HG03066 (cell line): ENCODE measurements around the gene PTPRF.

ENCODE experiments used
- ATAC-seq: cut with Tn5 transposase; IDR thresholded peaks from one replicate; pipeline ENCODE4 v1.9.1; 2021; ENCODE audit warnings: low read depth; ENCODE audit not compliant: unreplicated experiment

The PTPRF gene

GRCh38 chr1:43597721-43598120 lies 67.0 kb downstream of the PTPRF start:
- no peak for ATAC-seq

DNA sequence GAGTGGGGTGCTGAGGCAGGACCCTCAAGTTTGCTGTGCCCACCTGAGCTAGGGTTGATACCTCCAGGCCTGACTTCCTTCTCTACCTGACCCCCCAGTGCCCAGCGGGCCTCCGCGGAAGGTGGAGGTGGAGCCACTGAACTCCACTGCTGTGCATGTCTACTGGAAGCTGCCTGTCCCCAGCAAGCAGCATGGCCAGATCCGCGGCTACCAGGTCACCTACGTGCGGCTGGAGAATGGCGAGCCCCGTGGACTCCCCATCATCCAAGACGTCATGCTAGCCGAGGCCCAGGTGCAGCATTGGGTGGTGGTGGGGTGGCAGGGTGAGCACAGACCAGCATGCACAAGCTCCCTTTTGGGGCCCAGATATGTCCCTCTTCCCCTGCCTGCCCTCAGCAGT lies 67.9 kb downstream of the PTPRF start:
- no peak for ATAC-seq

GRCh38 chr1:43600033-43601020 lies 69.6 kb downstream of the PTPRF start:
- no peak for ATAC-seq

GRCh38 chr1:43602990-43603389 lies 72.3 kb downstream of the PTPRF start:
- no peak for ATAC-seq

GRCh38 chr1:43604192-43604591 lies 73.5 kb downstream of the PTPRF start:
- no peak for ATAC-seq

DNA sequence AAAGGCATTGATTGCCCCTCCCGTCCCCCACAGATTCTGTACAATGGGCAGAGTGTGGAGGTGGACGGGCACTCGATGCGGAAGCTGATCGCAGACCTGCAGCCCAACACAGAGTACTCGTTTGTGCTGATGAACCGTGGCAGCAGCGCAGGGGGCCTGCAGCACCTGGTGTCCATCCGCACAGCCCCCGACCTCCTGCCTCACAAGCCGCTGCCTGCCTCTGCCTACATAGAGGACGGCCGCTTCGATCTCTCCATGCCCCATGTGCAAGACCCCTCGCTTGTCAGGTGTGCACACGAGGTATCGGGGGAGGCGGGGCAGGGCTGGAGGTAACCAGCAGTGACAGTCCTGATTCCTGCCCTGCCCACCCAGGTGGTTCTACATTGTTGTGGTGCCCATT lies 74.5 kb downstream of the PTPRF start:
- no peak for ATAC-seq

DNA sequence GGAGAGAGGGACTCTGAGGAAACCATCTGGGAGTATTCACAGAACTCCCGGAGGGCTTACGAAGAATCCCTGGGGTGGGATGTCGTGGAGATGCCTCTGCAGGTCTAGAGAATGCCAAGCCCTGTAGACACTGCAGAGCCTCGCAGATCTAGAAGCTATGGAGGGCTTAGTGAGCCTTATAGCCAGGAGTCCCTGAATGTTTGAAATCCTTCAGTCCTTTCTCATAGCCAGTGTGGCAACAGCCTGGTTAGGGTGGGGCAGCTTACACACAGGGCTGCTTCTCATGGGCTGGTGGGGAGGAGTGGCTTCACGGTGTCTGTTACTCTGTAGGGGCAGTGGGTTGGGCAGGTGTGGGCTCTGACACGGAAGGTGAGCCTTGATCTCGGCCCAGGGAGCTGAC lies 75.1 kb downstream of the PTPRF start:
- ATAC-seq, result no peak

DNA sequence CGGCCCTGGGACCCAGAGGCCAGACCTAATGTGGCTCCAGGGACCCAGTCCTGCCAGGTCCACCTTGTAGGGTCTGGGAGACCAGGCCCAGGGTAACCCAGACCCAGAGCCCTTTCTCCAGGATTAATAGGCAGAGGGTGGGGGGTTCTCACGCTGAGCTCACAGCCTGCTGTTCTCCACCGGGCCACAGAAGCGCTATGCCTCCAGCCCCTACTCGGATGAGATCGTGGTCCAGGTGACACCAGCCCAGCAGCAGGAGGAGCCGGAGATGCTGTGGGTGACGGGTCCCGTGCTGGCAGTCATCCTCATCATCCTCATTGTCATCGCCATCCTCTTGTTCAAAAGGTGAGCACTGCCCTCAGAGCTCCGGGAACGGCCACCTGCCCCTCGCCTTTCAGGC lies 75.9 kb downstream of the PTPRF start:
- no peak for ATAC-seq

DNA sequence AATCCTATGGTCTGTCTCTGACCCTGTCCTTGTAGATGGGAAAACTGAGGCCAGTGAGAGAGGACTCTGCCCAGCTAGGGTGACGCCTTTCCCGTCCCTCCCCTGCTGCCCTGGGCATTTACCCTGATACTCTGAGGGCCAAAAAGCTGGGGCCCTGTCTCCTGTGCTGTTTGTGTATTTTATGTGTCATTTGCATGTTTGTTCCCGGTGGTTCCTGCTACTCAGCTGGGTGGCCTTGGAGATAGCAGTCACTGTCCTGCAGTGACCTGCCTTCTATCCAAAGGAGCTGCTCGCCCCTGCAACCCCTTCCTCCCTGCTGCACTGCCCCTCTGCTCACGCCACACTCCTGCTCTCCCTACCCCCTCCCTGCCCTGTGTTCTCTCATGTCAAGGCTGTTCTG lies 78.1 kb downstream of the PTPRF start:
- ATAC-seq, result no peak

DNA sequence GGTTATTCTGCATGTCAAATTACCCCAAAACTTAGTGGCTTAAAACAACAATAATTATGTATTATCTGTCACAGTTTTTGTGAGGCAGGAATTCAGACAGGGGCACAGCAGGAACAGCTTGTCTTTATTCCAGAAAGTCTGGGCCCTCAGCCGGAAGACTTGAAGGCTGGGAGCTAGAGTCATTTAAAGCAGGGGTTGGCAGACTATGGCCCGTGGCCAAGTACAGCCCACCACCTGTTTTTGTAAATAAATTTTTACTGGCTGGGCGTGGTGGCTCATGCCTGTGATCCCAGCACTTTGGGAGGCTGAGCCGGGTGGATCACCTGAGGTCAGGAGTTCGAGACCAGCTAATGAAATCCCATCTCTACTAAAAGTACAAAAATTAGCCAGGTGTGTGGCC lies 79.7 kb downstream of the PTPRF start:
- ATAC-seq, result no peak

DNA sequence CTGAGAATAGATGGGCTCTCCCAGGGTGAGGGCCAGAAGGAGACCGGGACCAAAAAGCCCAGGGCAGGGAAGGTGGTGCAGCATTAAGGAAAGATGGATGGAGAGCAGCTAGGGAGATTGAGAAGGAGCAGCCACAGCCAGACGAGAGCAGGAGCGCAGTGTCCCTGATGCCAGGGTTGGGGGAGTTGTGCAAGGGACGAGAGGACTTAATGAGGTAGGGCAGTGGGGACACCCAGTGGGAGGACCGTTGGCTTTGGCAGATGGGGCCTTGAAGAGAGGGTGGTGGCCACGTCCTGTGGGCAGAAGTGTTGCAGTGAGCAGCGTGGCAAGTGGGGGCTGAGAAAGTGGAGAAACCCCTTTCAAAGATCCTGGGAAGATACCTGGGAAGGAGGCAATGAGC lies 81.3 kb downstream of the PTPRF start:
- ATAC-seq, result no peak

GRCh38 chr1:43612406-43612805 lies 81.7 kb downstream of the PTPRF start:
- ATAC-seq, result no peak

GRCh38 chr1:43613075-43613942 lies 82.6 kb downstream of the PTPRF start:
- ATAC-seq, result no peak

GRCh38 chr1:43614211-43614610 lies 83.5 kb downstream of the PTPRF start:
- ATAC-seq, result no peak

GRCh38 chr1:43614891-43615290 lies 84.2 kb downstream of the PTPRF start:
- ATAC-seq, result no peak

DNA sequence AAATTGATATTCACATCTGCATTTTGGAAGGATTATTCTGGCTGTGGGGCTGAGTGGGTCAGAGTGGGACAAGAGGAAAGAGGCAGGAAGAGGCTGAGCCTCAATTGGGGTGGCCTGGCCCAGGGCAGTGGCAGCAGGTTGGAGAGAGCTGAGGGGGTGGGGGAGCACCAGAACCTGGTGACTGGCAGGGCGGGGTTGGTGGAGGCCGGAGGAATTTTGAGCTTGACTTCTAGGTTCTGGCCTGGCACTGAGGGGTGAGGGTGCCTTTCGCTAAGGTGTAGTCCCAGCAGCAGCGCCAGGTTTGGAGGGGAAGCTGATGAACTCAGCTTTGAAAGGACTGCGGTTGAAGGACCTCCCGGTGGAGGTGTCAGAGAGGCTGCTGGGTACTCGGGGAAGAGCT lies 85.7 kb downstream of the PTPRF start:
- ATAC-seq, result no peak

DNA sequence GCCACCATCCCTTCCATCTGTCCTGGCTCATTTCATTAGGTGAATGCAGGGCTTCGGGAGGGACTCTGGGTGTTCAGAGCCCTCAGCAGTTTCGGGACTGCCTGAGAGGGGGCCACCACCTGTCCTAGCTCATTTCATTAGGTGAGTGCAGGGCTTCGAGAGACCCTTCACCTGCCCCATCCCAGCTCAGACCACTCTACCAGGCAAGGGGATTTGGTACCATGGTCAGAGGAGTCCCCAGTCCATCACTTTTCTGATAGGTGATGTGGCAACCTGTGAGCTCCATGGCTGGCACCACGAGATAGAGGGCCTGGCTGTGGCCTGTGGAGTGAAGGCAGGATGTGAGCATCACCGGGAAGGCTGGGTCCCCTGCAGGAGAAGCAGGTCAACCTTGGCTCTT lies 86.3 kb downstream of the PTPRF start:
- no peak for ATAC-seq

DNA sequence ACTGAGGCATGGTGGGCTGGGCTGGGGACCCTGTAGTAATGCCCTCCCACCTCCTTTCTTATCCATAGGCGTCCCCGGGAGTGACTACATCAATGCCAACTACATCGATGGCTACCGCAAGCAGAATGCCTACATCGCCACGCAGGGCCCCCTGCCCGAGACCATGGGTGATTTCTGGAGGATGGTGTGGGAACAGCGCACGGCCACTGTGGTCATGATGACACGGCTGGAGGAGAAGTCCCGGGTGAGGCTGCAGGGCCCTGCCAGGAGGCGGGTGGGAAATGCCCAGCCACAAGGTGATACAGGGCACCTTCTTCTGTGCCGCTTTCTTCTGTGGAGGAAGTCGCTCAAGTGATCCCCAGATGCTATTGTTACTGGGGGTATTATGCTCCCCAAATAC lies 87.0 kb downstream of the PTPRF start:
- ATAC-seq, result no peak

DNA sequence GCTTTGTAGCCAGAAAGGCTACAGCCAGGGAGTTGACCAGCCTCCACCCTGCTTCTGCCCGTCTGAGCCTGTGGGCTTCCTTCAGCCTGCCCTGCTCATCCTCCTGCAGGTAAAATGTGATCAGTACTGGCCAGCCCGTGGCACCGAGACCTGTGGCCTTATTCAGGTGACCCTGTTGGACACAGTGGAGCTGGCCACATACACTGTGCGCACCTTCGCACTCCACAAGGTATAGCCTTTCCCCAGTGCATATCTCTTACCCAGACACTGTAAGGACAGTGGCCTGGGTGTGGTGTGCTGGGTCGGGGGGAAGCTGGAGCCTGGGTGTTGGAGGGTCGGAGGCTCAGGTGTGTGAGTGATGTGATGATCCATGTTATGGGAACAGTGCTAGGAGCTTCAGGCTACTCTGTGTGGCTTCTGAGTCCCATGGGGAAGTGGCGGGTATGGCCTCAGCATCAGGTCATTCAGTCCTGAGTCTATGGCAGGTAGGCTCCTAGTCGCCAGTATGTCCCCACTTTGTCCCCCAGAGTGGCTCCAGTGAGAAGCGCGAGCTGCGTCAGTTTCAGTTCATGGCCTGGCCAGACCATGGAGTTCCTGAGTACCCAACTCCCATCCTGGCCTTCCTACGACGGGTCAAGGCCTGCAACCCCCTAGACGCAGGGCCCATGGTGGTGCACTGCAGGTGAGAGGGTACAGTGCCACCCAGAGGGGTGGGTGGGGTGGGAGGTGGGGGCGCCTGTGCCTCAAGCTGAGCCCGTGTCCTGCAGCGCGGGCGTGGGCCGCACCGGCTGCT lies 88.0 kb downstream of the PTPRF start:
- ATAC-seq, result no peak

DNA sequence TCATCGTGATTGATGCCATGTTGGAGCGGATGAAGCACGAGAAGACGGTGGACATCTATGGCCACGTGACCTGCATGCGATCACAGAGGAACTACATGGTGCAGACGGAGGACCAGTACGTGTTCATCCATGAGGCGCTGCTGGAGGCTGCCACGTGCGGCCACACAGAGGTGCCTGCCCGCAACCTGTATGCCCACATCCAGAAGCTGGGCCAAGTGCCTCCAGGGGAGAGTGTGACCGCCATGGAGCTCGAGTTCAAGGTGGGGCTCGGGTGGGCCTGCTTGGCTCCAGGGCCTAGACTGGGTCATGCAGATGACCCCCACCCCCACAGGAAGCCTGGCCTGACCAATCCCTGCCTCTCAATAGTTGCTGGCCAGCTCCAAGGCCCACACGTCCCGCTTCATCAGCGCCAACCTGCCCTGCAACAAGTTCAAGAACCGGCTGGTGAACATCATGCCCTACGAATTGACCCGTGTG lies 88.7 kb downstream of the PTPRF start:
- ATAC-seq, result no peak
